Stomach (tissue), 9 donors: ENCODE data around the gene ABCA3. TPM values are rescaled to one million over a fixed set of nuclear protein-coding genes. Genes with fewer than 3 reads are reported as not detected.

Experiments
- DNase-seq, 2 donors: peaks; one replicate each; pipeline versions ENCODE4 v3.0.0 to v3.0.0-alpha.2; 2013 to 2019
- H3K27ac ChIP-seq, 5 donors: fragments of 200-600 bp in 4 of 5; sonication (generic) in 4 of 5; one replicate each; pipeline ENCODE4 v1.5.1; 2013 to 2019; ENCODE audit warnings: mild to moderate bottlenecking in 1 of 5, moderate library complexity in 1 of 5
- H3K27me3 ChIP-seq, 3 donors: fragments of 200-600 bp; sonication (generic); one replicate each; pipeline ENCODE4 v1.5.1; 2017 to 2019; ENCODE audit warnings: mixed run types in 1 of 3
- H3K36me3 ChIP-seq, 4 donors: fragments of 200-600 bp; sonication (generic); 1 replicate in 3 of 4; 2 replicates in 1 of 4; pipeline ENCODE4 v1.5.1; 2016 to 2019
- H3K4me1 ChIP-seq, 4 donors: fragments of 200-600 bp; sonication (generic); one replicate each; pipeline ENCODE4 v1.5.1; 2016 to 2019
- H3K4me3 ChIP-seq, 4 donors: fragments of 200-600 bp; sonication (generic) in 3 of 4; one replicate each; pipeline ENCODE4 v1.5.1; 2016 to 2019; ENCODE audit warnings: mild to moderate bottlenecking in 1 of 4
- H3K9me3 ChIP-seq, 4 donors: fragments of 200-600 bp; sonication (generic); one replicate each; pipeline ENCODE4 v1.5.1; 2016 to 2019
- CTCF ChIP-seq, 7 experiments: fragments of 450-650 bp in 4 of 7; fragments of 200-600 bp in 3 of 7; sonication (generic) in 3 of 7; IDR thresholded peaks; one replicate each; pipeline ENCODE4 v1.5.1; 2016 to 2019; ENCODE audit warnings: antibody characterized with exemption in 7 of 7, control low read depth in 2 of 7, mild to moderate bottlenecking in 1 of 7
- EP300 ChIP-seq: sonication (generic); formaldehyde crosslinking; IDR thresholded peaks from one replicate; pipeline ENCODE4 v1.6.1; 2017; ENCODE audit warnings: antibody characterized with exemption
- POLR2A ChIP-seq, 4 donors: fragments of 450-650 bp; IDR thresholded peaks; one replicate each; pipeline ENCODE4 v1.6.1; 2016; ENCODE audit warnings: antibody characterized with exemption in 4 of 4, control low read depth in 2 of 4, mild to moderate bottlenecking in 1 of 4, moderate library complexity in 1 of 4
- POLR2AphosphoS5 ChIP-seq, 3 donors: sonication (generic); formaldehyde crosslinking; IDR thresholded peaks; one replicate each; pipeline ENCODE4 v1.6.1; 2016; ENCODE audit warnings: antibody characterized with exemption in 3 of 3
- WGBS, 5 donors: extraction: QIAGEN DNeasy Blood & Tissue Kit in 3 of 5; methylation state at CpG; one replicate each; pipeline versions ENCODE4 v1.1.5 to v1.1.7; 2013 to 2018; 5-methylcytosine and 5-hydroxymethylcytosine counted together
- intact Hi-C: fragments of 100-400 bp; cut with DNase I; formaldehyde crosslinking; loops from one replicate; pipeline ENCODE4 v1.15.1; 2023; ENCODE audit warnings: low total_unique reads
- polyA plus RNA-seq, 3 donors: library from polyadenylated mRNA; stranded (reverse); fragments of 200-250 nt; gene quantifications; one replicate each; pipeline ENCODE4 v1.2.3, GENCODE V29; 2013
- total RNA-seq, 5 donors: library from RNA; depleted of rRNA; stranded (reverse); fragments of >200 nt; gene quantifications; one replicate each; pipeline versions ENCODE4 v1.1.0 to v1.2.3, GENCODE V29; 2014 to 2016
- donor health status: healthy with polysubstance abuse.
- donor health status: Bipolar disorder and iron deficiency.
- donor health status: healthy.

ABCA3 gene
- total and polyA plus RNA-seq, 8 donors = 0.61 to 39.3 (median 3.9) TPM

DNA sequence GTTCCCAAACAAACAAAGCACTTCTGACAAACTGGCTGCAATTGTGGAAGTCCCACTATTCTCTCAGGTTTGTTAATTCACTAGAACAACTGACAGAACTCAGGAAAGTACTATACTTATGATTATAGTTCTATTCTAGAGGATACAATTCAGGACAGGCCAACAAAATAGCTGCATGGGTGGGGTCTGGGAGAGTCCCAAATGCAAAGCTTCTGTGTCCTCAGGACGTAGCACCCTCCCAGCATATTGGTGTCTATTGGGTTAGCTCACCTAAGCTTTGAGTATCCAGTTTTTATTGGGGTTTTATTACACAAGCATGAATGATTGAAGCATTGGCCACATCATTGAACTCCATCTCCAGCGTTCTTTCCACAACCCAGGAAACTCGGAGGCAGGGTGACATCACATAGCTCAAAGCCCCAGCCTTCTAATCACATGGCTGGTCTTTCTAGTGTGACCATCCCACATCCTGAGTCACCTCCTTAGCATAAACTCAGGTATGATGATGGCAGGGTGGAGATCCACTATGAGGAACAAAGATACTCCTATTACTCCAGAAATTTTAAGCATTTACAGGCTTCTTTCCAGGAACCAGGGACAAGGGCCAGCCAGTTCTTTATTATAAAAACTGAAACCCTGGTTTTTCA lies 44.8 kb upstream of the ABCA3 start:
- Histone ChIP-seq H3K9me3 (peaks cover 0 to 13% (median 8%) of the 10 kb centered on the region in 4 donors), H3K4me1 (no peaks in the 10 kb centered on the region), H3K27ac (no peak overlapping the region), H3K27me3 (no peaks in the 10 kb centered on the region), H3K4me3 (no peak overlapping the region), H3K36me3 (no peaks in the 10 kb centered on the region)
- 47 to 61% (median 51%) methylated on average over 3 of the region's 3 CpGs for WGBS, 5 donors
- intact Hi-C loops = no loop called here
- TF ChIP-seq EP300 = no peak
- no peak for TF ChIP-seq CTCF (IDR thresholded peaks at IDR 0.05)
- no peak for TF ChIP-seq POLR2A (IDR thresholded peaks at IDR 0.05)
- no peak for TF ChIP-seq POLR2AphosphoS5 (IDR thresholded peaks at IDR 0.05)
- DNase-seq = peak in 1 of 2 donors; percentile 19

DNA sequence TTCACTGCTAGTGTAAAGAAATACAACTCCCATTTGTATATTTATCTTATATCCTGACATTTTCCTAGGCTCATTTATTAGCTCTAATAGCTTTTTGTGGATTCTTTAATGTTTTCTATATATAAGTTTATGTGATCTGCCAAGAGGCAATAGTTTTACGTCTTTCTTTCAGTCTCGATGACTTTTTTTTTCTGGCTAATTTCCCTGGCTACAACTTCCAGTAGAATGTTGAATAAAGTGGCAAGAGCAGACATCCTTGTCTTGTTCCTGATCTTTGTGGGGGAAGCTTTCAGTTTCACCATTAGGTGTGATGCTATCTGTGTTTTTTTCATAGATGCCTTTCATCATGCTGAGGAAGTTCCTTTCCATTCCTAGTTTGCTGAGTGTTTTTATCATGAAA lies 43.9 kb upstream of the ABCA3 start:
- Histone ChIP-seq H3K27ac (no peak overlapping the region), H3K9me3 (peaks cover 0 to 11% (median 8%) of the 10 kb centered on the region in 4 donors), H3K4me1 (no peaks in the 10 kb centered on the region), H3K27me3 (no peaks in the 10 kb centered on the region), H3K4me3 (no peak overlapping the region), H3K36me3 (no peaks in the 10 kb centered on the region)
- WGBS, 5 donors = 21 to 39% (median 32%) methylated on average over 2 of the region's 2 CpGs
- intact Hi-C loops = no loop called here
- DNase-seq = peak in 1 of 2 donors; percentile 42
- TF ChIP-seq EP300 = no peak
- no peak for TF ChIP-seq POLR2A (IDR thresholded peaks at IDR 0.05)
- TF ChIP-seq POLR2AphosphoS5 (IDR thresholded peaks at IDR 0.05) = no peak
- TF ChIP-seq CTCF (IDR thresholded peaks at IDR 0.05) = no peak

DNA sequence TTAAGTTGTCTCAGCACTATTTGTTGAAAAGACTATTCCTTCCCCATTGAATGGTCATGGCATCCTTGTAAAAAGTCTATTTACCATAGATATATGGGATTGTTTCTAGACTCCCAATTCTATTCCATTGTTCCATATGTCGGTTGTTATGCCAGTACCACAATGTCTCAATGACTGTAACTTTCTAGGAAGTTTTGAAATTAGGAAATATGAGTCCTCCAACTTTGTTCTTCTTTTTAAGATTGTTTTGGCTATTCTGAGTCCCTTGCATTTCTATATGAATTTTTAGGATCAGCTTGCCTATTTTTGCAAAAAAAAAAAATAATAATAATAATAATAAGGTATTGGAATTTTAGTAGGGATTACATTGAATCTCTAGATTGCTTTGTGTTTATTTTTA lies 43.0 kb upstream of the ABCA3 start:
- intact Hi-C loops = no loop called here
- no peak for DNase-seq
- Histone ChIP-seq H3K36me3 (no peaks in the 10 kb centered on the region), H3K4me3 (no peak overlapping the region), H3K4me1 (no peaks in the 10 kb centered on the region), H3K27me3 (no peaks in the 10 kb centered on the region), H3K27ac (no peak overlapping the region), H3K9me3 (peaks cover 0 to 2% (median under 1%) of the 10 kb centered on the region in 4 donors)
- TF ChIP-seq CTCF (IDR thresholded peaks at IDR 0.05) (no peak), POLR2A (IDR thresholded peaks at IDR 0.05) (no peak), EP300 (no peak), POLR2AphosphoS5 (IDR thresholded peaks at IDR 0.05) (no peak)
- WGBS, 5 donors = 80 to 98% (median 93%) methylated on average over 1 of the region's 1 CpG

- Histone ChIP-seq H3K4me1 (no peaks in the 10 kb centered on the region), H3K27ac (no peak overlapping the region), H3K27me3 (no peaks in the 10 kb centered on the region), H3K36me3 (no peaks in the 10 kb centered on the region), H3K4me3 (no peak overlapping the region), H3K9me3 (no peaks in the 10 kb centered on the region)
- DNase-seq = no peak
- 46 to 56% (median 54%) methylated on average over 3 of the region's 3 CpGs for WGBS, 5 donors
- intact Hi-C loops = no loop called here
- TF ChIP-seq EP300 (no peak), CTCF (IDR thresholded peaks at IDR 0.05) (no peak), POLR2AphosphoS5 (IDR thresholded peaks at IDR 0.05) (no peak), POLR2A (IDR thresholded peaks at IDR 0.05) (no peak)
These were observed 34.1 kb upstream of the ABCA3 start for GRCh38 chr16:2374644-2375043.
